Measurements from ENCODE around the gene DUSP2. TPM values are rescaled to one million over a fixed set of nuclear protein-coding genes. Genes with fewer than 3 reads are reported as not detected.

Gene DUSP2
- total and polyA plus RNA-seq, 2 experiments from 2014 or later, result 6.6 to 13.0 TPM

DNA sequence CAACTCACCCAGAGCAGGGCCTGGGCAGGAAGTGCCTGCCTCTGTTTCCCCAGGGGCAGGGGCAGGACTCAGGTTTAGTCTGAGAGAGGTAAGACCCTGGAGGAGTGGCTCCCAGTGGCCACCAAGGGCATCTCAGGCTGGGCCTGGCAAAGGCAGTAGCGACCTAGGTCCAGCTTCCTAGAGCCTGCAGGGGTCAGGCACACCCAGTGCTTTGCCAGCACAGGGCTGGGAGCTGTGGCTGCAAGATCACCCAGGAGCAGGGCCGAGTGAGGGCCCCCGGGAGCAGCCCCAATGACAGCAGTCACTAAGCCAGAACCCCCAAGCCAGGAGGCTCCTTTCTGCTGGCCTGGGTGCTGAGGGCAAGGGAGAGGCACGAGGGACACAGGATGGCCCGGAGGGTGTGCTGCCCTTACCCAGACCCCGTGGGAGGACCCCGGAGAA is 8.8 kb upstream of the DUSP2 start:
- H3K36me3 Mint-ChIP-seq (ENCODE audit: low read depth), result no peaks in the 10 kb centered on the region; the same call in 2 of the 3 replicates
- peak; percentile 12; the same call in 2 of the 3 replicates for ATAC-seq
- no peak for TF ChIP-seq EZH2 (IDR thresholded peaks at IDR 0.05; ENCODE audit: low read depth, unreplicated experiment)
- no peak for TF ChIP-seq NANOG (IDR thresholded peaks at IDR 0.05; ENCODE audit: borderline replicate concordance)
- TF ChIP-seq ZNF114 (CRISPR knock-in tag; IDR thresholded peaks at IDR 0.05), result no peak
- H3K9me2 ChIP-seq (ENCODE audit: insufficient read depth), result no peaks in the 10 kb centered on the region
- no peak overlapping the region for H2AFZ ChIP-seq
- H3K4me3 Mint-ChIP-seq, result no peak overlapping the region
- no peak overlapping the region for H3K27ac ChIP-seq (ENCODE audit: low read depth)
- H3F3A ChIP-seq (replicated peaks; ENCODE audit: low read depth), result no peaks in the 10 kb centered on the region; the same call in 1 of the 2 replicates
- H3K4me1 Mint-ChIP-seq, result peaks cover 27% of the 10 kb centered on the region
- H4K20me1 ChIP-seq (replicated peaks; ENCODE audit: insufficient read depth), result no peaks in the 10 kb centered on the region
- no peak overlapping the region for H3K27ac Mint-ChIP-seq
- peaks cover 10% of the 10 kb centered on the region for H3K4me1 ChIP-seq (ENCODE audit: insufficient read depth)
- H3K79me2 ChIP-seq (replicated peaks; ENCODE audit: insufficient read depth), result no peaks in the 10 kb centered on the region
- no peak overlapping the region for H3K4me2 ChIP-seq
- H3K27me3 Mint-ChIP-seq (ENCODE audit: insufficient read depth, low read depth, poor library complexity), result peaks cover 6% of the 10 kb centered on the region
- no peaks in the 10 kb centered on the region for H3K36me3 ChIP-seq (ENCODE audit: insufficient read depth)
- no peaks in the 10 kb centered on the region for H3K9me3 Mint-ChIP-seq
- DNase-seq (ENCODE audit: low spot score), result no peak
- no peaks in the 10 kb centered on the region for H3K27me3 ChIP-seq (ENCODE audit: insufficient read depth)
- no peak overlapping the region for H3K4me3 ChIP-seq

DNA sequence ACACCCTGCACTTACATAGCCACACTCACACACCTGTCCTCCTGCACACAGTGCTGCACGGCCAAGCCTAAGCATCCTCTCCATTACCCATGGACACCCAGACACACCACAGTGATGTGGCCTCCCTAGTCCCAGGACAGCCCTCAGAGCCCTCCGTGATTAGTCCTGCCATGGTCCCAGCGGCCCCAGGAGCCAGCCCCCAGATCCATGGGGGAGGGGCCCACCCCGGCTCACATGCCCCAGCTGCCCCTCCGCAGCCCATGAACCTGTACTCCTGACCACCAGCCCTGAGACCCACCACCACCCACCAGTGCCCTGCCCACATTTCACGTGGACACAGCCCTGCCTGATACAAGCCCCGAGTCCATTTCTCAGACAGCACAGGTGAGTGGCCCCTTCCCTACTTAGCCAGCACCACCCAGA is 8.1 kb upstream of the DUSP2 start:
- Histone ChIP-seq H3K27ac (ENCODE audit: low read depth) (no peak overlapping the region), H3K27me3 (ENCODE audit: insufficient read depth) (no peaks in the 10 kb centered on the region), H3K4me3 (no peak overlapping the region), H2AFZ (no peak overlapping the region), H3K4me1 (ENCODE audit: insufficient read depth) (peaks cover 13% of the 10 kb centered on the region), H3K36me3 (ENCODE audit: insufficient read depth) (no peaks in the 10 kb centered on the region), H3K4me2 (no peak overlapping the region), H3F3A (replicated peaks; ENCODE audit: low read depth) (no peaks in the 10 kb centered on the region; the same call in 1 of the 2 replicates), H3K9me2 (ENCODE audit: insufficient read depth) (no peaks in the 10 kb centered on the region), H4K20me1 (replicated peaks; ENCODE audit: insufficient read depth) (no peaks in the 10 kb centered on the region), H3K79me2 (replicated peaks; ENCODE audit: insufficient read depth) (no peaks in the 10 kb centered on the region)
- DNase-seq (ENCODE audit: low spot score) (no peak), ATAC-seq (no peak)
- Mint-ChIP-seq H3K4me1 (peaks cover 28% of the 10 kb centered on the region), H3K4me3 (no peak overlapping the region), H3K27me3 (ENCODE audit: insufficient read depth, low read depth, poor library complexity) (peaks cover 7% of the 10 kb centered on the region), H3K36me3 (ENCODE audit: low read depth) (no peaks in the 10 kb centered on the region; the same call in 2 of the 3 replicates), H3K27ac (no peak overlapping the region), H3K9me3 (no peaks in the 10 kb centered on the region)
- no peak for TF ChIP-seq ZNF331 (CRISPR knock-in tag; IDR thresholded peaks at IDR 0.05; ENCODE audit: low read depth)

DNA sequence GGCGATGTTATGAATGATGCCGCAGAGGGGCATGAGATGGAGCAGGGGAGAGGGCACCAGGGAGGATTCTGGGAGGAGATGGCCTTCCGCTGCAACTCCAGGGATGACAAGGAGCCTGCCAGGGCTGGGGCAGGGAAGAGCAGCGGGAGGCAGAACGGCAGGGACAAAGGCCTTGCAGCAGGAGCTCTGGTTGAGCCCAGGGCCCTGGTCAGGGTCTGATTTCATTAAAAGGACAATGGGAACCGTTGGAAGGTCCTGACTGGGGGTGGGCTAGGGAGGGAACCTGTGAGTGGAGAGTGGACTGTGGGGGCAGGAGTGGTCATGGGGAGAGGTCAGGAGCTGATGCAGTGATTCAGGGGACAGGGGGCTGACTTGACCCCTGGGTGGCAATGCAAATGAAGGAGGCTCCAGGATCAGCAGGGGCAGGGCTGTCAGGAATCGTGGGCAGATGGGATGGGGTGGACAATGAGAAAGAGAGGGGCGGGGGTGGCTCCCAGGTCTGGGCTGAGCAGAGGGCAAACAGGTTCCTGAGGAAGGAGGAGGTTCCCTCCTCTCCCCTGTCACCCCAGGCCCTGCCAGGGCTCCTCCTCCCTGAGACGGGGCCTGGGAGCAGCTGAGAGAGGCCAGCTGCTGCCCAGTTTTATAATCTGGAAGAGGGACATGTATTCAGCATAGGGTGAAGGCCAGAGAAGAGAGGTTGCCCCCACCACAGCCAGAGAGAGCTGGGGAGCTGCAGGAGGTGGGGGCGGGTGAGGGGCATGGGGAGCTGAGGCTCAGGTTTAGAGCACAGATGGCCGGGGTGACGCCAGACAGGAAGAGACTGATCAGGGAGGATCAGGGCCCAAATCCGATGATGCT is 7.3 kb upstream of the DUSP2 start:
- Histone ChIP-seq H3K79me2 (replicated peaks; ENCODE audit: insufficient read depth) (no peaks in the 10 kb centered on the region), H3K4me2 (no peak overlapping the region), H3K4me1 (ENCODE audit: insufficient read depth) (peaks cover 14% of the 10 kb centered on the region), H2AFZ (peak overlapping the region; percentile 38; the same call in 1 of the 2 replicates), H3K27ac (ENCODE audit: low read depth) (no peak overlapping the region), H3K9me2 (ENCODE audit: insufficient read depth) (no peaks in the 10 kb centered on the region), H4K20me1 (replicated peaks; ENCODE audit: insufficient read depth) (no peaks in the 10 kb centered on the region), H3F3A (replicated peaks; ENCODE audit: low read depth) (no peaks in the 10 kb centered on the region; the same call in none of the 2 replicates), H3K4me3 (no peak overlapping the region), H3K36me3 (ENCODE audit: insufficient read depth) (no peaks in the 10 kb centered on the region), H3K27me3 (ENCODE audit: insufficient read depth) (no peaks in the 10 kb centered on the region)
- Mint-ChIP-seq H3K27ac (no peak overlapping the region), H3K27me3 (ENCODE audit: insufficient read depth, low read depth, poor library complexity) (peaks cover 9% of the 10 kb centered on the region), H3K9me3 (no peaks in the 10 kb centered on the region), H3K4me3 (no peak overlapping the region), H3K4me1 (peaks cover 27% of the 10 kb centered on the region), H3K36me3 (ENCODE audit: low read depth) (no peaks in the 10 kb centered on the region; the same call in 2 of the 3 replicates)
- no peak for DNase-seq (ENCODE audit: low spot score)
- ATAC-seq, result peak; percentile 23
- TF ChIP-seq, protein P1, sequence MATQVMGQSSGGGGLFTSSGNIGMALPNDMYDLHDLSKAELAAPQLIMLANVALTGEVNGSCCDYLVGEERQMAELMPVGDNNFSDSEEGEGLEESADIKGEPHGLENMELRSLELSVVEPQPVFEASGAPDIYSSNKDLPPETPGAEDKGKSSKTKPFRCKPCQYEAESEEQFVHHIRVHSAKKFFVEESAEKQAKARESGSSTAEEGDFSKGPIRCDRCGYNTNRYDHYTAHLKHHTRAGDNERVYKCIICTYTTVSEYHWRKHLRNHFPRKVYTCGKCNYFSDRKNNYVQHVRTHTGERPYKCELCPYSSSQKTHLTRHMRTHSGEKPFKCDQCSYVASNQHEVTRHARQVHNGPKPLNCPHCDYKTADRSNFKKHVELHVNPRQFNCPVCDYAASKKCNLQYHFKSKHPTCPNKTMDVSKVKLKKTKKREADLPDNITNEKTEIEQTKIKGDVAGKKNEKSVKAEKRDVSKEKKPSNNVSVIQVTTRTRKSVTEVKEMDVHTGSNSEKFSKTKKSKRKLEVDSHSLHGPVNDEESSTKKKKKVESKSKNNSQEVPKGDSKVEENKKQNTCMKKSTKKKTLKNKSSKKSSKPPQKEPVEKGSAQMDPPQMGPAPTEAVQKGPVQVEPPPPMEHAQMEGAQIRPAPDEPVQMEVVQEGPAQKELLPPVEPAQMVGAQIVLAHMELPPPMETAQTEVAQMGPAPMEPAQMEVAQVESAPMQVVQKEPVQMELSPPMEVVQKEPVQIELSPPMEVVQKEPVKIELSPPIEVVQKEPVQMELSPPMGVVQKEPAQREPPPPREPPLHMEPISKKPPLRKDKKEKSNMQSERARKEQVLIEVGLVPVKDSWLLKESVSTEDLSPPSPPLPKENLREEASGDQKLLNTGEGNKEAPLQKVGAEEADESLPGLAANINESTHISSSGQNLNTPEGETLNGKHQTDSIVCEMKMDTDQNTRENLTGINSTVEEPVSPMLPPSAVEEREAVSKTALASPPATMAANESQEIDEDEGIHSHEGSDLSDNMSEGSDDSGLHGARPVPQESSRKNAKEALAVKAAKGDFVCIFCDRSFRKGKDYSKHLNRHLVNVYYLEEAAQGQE (IDR thresholded peaks at IDR 0.05; ENCODE audit: unreplicated experiment), result no peak
- TF ChIP-seq CREB1 (CRISPR knock-in tag; IDR thresholded peaks at IDR 0.05; ENCODE audit: low read depth) (no peak), EZH2 (IDR thresholded peaks at IDR 0.05; ENCODE audit: low read depth, unreplicated experiment) (no peak)

All from GM23338 (cell line).